Bronchial epithelial cell (primary cell): ENCODE data around the gene OTOP2. TPM values are rescaled to one million over a fixed set of nuclear protein-coding genes. Genes with fewer than 3 reads are reported as not detected.
"Not testable (repeated sequence)": the region's sequence is repeated elsewhere in the genome, so short reads cannot be mapped to it uniquely, and the experiment has no call there.

ENCODE experiments used
- DNase-seq: peaks from one replicate; pipeline ENCODE4 v3.0.0-alpha.2; 2010; ENCODE audit warnings: low read depth
- FAIRE-seq: peaks from 2 replicates; lab custom pipeline; 2011; peaks lifted over from hg19 to GRCh38; lab: Jason Lieb, UNC
- H3K27me3 ChIP-seq: 2 replicates; pipeline ENCODE4 v1.5.1; 2011; ENCODE audit warnings: low read length; ENCODE audit not compliant: control insufficient read depth, insufficient read depth
- H3K36me3 ChIP-seq: 2 replicates; pipeline ENCODE4 v1.5.1; 2011; ENCODE audit warnings: low read length; ENCODE audit not compliant: control insufficient read depth, insufficient read depth
- H3K4me3 ChIP-seq: 2 replicates; pipeline ENCODE4 v1.5.1; 2011; ENCODE audit warnings: mild to moderate bottlenecking, low read depth, low read length, control low read depth
- CTCF ChIP-seq: IDR thresholded peaks from 2 replicates; pipeline ENCODE4 v1.5.1; 2011; ENCODE audit warnings: mild to moderate bottlenecking, moderate library complexity, low read length, control low read depth, inconsistent platforms; ENCODE audit not compliant: insufficient read depth, severe bottlenecking
- total RNA-seq: library from RNA; depleted of rRNA; stranded (reverse); fragments of >200 nt; gene quantifications from 2 replicates; pipeline ENCODE4 v1.2.1, GENCODE V29; 2014

The OTOP2 gene
- total RNA-seq, 1 donor from 2014 or later, result not detected

- Histone ChIP-seq H3K4me3 (no peak overlapping the region), H3K27me3 (no peaks in the 10 kb centered on the region), H3K36me3 (no peaks in the 10 kb centered on the region)
- no peak for DNase-seq
- no peak for FAIRE-seq
- TF ChIP-seq CTCF, result no peak
Observed at GRCh38 chr17:74979408-74980146, 55.5 kb downstream of the OTOP2 start.

DNA sequence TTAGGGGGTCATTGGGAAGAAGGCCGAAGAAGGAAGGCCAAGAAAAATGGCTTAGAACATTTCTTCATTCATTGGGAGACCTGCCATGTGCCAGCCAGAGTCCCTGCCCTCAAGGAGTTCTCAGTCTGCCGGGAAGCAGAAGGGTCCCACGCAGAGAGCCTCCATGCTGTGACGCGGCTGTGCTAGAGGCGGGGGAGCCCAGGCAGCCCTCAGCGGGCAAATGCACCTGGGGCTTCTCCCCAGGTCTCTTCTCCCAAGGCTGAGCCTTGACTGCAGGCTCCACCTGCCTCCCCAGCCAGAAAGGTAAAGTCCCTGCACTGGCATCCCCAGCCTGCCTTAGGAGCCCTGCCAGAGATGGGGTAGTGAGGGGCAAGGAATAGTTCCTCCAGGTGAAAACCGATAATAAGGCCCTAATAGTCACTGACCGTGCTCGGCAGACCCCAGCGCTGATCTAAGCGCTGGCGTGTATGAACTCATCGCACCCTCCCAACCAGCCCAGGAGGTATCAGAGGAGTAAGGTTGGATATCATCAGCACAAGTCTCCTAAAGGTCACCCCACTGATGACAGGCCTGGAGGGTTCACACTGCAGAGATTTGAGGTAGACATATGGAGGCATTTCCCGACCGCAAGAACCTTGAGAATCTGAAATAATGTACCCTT, 57.4 kb downstream of the OTOP2 start:
- FAIRE-seq (peak; percentile 52), DNase-seq (no peak)
- TF ChIP-seq CTCF, result no peak

DNA sequence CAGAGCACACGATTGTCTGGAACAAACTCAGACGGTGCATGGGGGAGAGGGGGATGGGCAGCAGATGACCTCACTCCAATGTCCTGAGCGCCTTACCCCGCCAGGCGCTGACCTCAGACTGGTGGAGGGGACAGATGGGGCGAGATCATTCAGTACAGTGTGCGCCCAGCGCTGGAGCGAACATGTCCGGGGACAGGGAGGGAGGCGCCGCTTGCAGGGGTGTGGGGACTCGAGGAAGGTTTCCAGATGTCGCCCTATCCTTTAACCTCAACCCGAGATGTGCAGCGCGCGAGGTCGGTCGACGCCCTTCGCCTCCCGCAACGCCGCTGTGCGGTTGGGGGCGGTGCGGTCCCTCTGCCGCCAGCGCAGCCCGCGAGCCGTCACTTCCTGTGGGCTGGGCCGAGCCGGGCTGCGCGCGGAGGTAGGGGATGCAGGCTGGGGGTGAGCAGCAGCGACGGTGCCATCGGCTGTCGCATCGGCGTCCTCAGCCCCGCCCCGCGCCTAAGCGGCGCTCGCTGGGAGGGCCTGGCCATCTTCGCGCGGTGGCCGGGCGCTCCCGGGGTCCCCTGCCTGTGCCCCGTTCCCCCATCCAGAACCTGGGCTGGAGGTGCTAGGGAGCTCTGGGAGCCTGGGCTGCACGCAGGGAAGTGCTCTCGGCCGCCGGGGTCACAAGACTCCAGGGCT, 58.0 kb downstream of the OTOP2 start:
- Histone ChIP-seq H3K4me3 (peak overlapping the region; percentile 80), H3K36me3 (no peaks in the 10 kb centered on the region), H3K27me3 (no peaks in the 10 kb centered on the region)
- no peak for TF ChIP-seq CTCF
- FAIRE-seq (no peak), DNase-seq (no peak)

More for the DNA sequence above, 57.4 kb downstream of the OTOP2 start:
- no peaks in the 10 kb centered on the region for H3K27me3 ChIP-seq
- peak overlapping the region; percentile 80 for H3K4me3 ChIP-seq
- H3K36me3 ChIP-seq, result no peaks in the 10 kb centered on the region

DNA sequence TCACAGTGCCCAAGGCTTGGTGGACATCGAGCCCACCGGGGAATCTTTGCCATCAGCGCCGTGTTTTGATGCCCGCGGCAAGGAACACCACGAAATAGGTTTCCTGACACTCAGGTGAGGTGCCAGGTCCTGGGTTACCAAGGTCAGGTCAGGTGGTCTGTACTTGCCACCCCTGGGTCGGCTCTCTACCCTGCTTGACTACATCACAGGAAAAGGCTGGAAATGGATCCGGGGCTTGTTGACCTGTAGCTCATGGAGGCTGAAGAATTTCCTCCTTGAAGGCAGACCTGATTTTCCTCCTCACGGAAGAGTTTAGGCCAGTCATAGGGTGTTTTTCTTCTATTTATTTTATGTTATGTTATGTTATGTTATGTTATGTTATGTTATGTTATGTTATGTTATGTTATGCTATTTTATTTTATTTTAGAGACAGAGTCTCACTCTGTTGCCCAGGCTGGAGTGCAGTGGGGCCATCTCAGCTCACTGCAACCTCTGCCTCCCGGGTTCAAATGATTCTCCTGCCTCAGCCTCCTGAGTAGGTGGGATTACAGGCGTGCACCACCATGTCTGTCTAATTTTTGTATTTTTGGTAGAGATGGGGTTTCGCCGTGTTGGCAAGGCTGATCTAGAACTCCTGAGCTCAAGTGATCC, 58.7 kb downstream of the OTOP2 start:
- not testable (repeated sequence) for H3K36me3 ChIP-seq, DNase-seq, FAIRE-seq, H3K27me3 ChIP-seq
- peak overlapping the region; percentile 80 for H3K4me3 ChIP-seq

Other genes starting within 250 kb of the OTOP2 start
- gene CD300LF, start 211.3 kb upstream of the OTOP2 start, total RNA-seq, result not detected in 2 replicates
- gene RAB37, start 187.0 kb upstream of the OTOP2 start, total RNA-seq, result under 0.01 and 0.38 TPM in 2 replicates
- 35.3 and 55.8 TPM in 2 replicates for gene NHERF1, start 175.6 kb upstream of the OTOP2 start, total RNA-seq
- 35.8 and 64.5 TPM in 2 replicates for gene NAT9, start 147.9 kb upstream of the OTOP2 start, total RNA-seq
- under 0.01 and 0.13 TPM in 2 replicates for gene GRIN2C, start 64.4 kb upstream of the OTOP2 start, total RNA-seq
- 30.8 and 49.5 TPM in 2 replicates for gene FDXR, start 51.3 kb upstream of the OTOP2 start, total RNA-seq
- 0.26 TPM in 1 of 2 replicates, not detected in the other for gene FADS6, start 30.6 kb upstream of the OTOP2 start, total RNA-seq
- 1.1 and 3.3 TPM in 2 replicates for gene USH1G, start 1.0 kb upstream of the OTOP2 start, total RNA-seq
- under 0.01 and 0.26 TPM in 2 replicates for gene OTOP3, start 11.6 kb downstream of the OTOP2 start, total RNA-seq
- gene HID1, start 48.5 kb downstream of the OTOP2 start, total RNA-seq, result 5.5 and 6.4 TPM in 2 replicates
- 4.7 and 6.1 TPM in 2 replicates for gene CDR2L, start 63.4 kb downstream of the OTOP2 start, total RNA-seq
- 23.8 and 41.6 TPM in 2 replicates for gene MRPL58, start 88.4 kb downstream of the OTOP2 start, total RNA-seq
- gene ATP5PD, start 122.7 kb downstream of the OTOP2 start, total RNA-seq, result 239 and 277 TPM in 2 replicates
- 5.0 and 7.8 TPM in 2 replicates for gene KCTD2, start 123.0 kb downstream of the OTOP2 start, total RNA-seq
- 15.0 and 18.1 TPM in 2 replicates for gene SLC16A5, start 163.7 kb downstream of the OTOP2 start, total RNA-seq
- gene ARMC7, start 185.7 kb downstream of the OTOP2 start, total RNA-seq, result 1.8 and 3.2 TPM in 2 replicates
- 47.0 and 57.1 TPM in 2 replicates for gene NT5C, start 207.5 kb downstream of the OTOP2 start, total RNA-seq
- 182 and 188 TPM in 2 replicates for gene JPT1, start 230.2 kb downstream of the OTOP2 start, total RNA-seq